ENCODE measurements around the gene SRPK3. TPM values are rescaled to one million over a fixed set of nuclear protein-coding genes. Genes with fewer than 3 reads are reported as not detected.

SRPK3 gene
- polyA plus RNA-seq, 1 donor from 2014 or later: not detected

GRCh38 chrX:153773218-153773611, 7.6 kb upstream of the SRPK3 start:
- Histone ChIP-seq H3K27me3 (ENCODE audit: insufficient read depth, low read depth, low read length) (no peaks in the 10 kb centered on the region), H3K4me3 (ENCODE audit: low read length) (no peak overlapping the region), H2AFZ (ENCODE audit: low read depth, low read length) (no peak overlapping the region), H3K9me3 (ENCODE audit: low read length) (no peaks in the 10 kb centered on the region), H3K9me2 (ENCODE audit: insufficient read depth, low read length) (no peaks in the 10 kb centered on the region), H3K36me3 (ENCODE audit: insufficient read depth, low read length) (no peaks in the 10 kb centered on the region), H3K9ac (ENCODE audit: low read length) (no peak overlapping the region), H4K20me1 (ENCODE audit: insufficient read depth) (no peaks in the 10 kb centered on the region), H3K27ac (ENCODE audit: low read length) (no peak overlapping the region), H3K4me2 (ENCODE audit: low read length) (no peak overlapping the region), H3K79me2 (replicated peaks; ENCODE audit: insufficient read depth, low read length) (no peaks in the 10 kb centered on the region), H3F3A (ENCODE audit: insufficient read depth, low read length, poor library complexity, severe bottlenecking) (no peaks in the 10 kb centered on the region)
- TF ChIP-seq POLR2AphosphoS5 (IDR thresholded peaks at IDR 0.05) (no peak), SMC3 (conservative IDR thresholded peaks at IDR 0.05; ENCODE audit: poor library complexity) (no peak), EP300 (conservative IDR thresholded peaks at IDR 0.05; ENCODE audit: poor library complexity, severe bottlenecking) (no peak), REST (IDR thresholded peaks at IDR 0.05; ENCODE audit: borderline replicate concordance) (no peak), MXI1 (conservative IDR thresholded peaks at IDR 0.05; ENCODE audit: poor library complexity, severe bottlenecking) (no peak), RAD21 (conservative IDR thresholded peaks at IDR 0.05) (no peak), CTCF (IDR thresholded peaks at IDR 0.05; ENCODE audit: poor library complexity, severe bottlenecking) (no peak), EZH2 (IDR thresholded peaks at IDR 0.05; ENCODE audit: borderline replicate concordance, insufficient read depth, low read length, poor library complexity, severe bottlenecking) (no peak), TAF1 (IDR thresholded peaks at IDR 0.05; ENCODE audit: low read depth) (no peak)

- no peaks in the 10 kb centered on the region for H3K27me3 ChIP-seq (ENCODE audit: insufficient read depth, low read depth, low read length)
- H3K36me3 ChIP-seq (ENCODE audit: insufficient read depth, low read length): no peaks in the 10 kb centered on the region
Measured at GRCh38 chrX:153773741-153774575, 6.9 kb upstream of the SRPK3 start.

More at GRCh38 chrX:153773741-153774575, 6.9 kb upstream of the SRPK3 start:
- Histone ChIP-seq H3K9me3 (ENCODE audit: low read length) (no peaks in the 10 kb centered on the region), H3K4me2 (ENCODE audit: low read length) (no peak overlapping the region), H3F3A (ENCODE audit: insufficient read depth, low read length, poor library complexity, severe bottlenecking) (no peaks in the 10 kb centered on the region), H3K9ac (ENCODE audit: low read length) (no peak overlapping the region), H3K9me2 (ENCODE audit: insufficient read depth, low read length) (no peaks in the 10 kb centered on the region), H2AFZ (ENCODE audit: low read depth, low read length) (no peak overlapping the region), H3K4me3 (ENCODE audit: low read length) (no peak overlapping the region), H3K79me2 (replicated peaks; ENCODE audit: insufficient read depth, low read length) (no peaks in the 10 kb centered on the region), H4K20me1 (ENCODE audit: insufficient read depth) (no peaks in the 10 kb centered on the region), H3K27ac (ENCODE audit: low read length) (no peak overlapping the region)
- TF ChIP-seq SMC3 (conservative IDR thresholded peaks at IDR 0.05; ENCODE audit: poor library complexity): no peak
- no peak for TF ChIP-seq CTCF (IDR thresholded peaks at IDR 0.05; ENCODE audit: poor library complexity, severe bottlenecking)
- no peak for TF ChIP-seq TAF1 (IDR thresholded peaks at IDR 0.05; ENCODE audit: low read depth)
- TF ChIP-seq RAD21 (conservative IDR thresholded peaks at IDR 0.05): no peak
- TF ChIP-seq MXI1 (conservative IDR thresholded peaks at IDR 0.05; ENCODE audit: poor library complexity, severe bottlenecking): no peak
- TF ChIP-seq EP300 (conservative IDR thresholded peaks at IDR 0.05; ENCODE audit: poor library complexity, severe bottlenecking): no peak
- TF ChIP-seq POLR2AphosphoS5 (IDR thresholded peaks at IDR 0.05): no peak
